IMR-90 (cell line): ENCODE results near the gene DGKD. TPM values are rescaled to one million over a fixed set of nuclear protein-coding genes. Genes with fewer than 3 reads are reported as not detected.

Experiments used
- ATAC-seq: fragments of 200-7000 bp; cut with Tn5 transposase; 2 replicates; pipeline ENCODE4 v1.9.1; 2020; ENCODE audit warnings: low read depth, mild to moderate bottlenecking, moderate library complexity
- BruUV-seq: library from RNA; stranded (reverse); fragments of 400-500 nt; replicated peaks from 2 replicates; lab custom pipeline; 2021; lab: Mats Ljungman, UMichigan
- CTCF ChIA-PET: fragments of 300-600 bp; formaldehyde crosslinking; extraction: SDS; loops from one replicate; lab custom pipeline; 2021; ENCODE audit warnings: antibody characterized with exemption; lab: Yijun Ruan, JAX
- POLR2A ChIA-PET: fragments of 300-600 bp; sonication (Branson Sonifier 250); formaldehyde crosslinking; loops from one replicate; lab custom pipeline; 2022; ENCODE audit warnings: antibody characterized with exemption; ENCODE audit not compliant: unreplicated experiment; lab: Charles Lee
- DNase-seq: peaks from one replicate; pipeline ENCODE4 v3.0.0; 2013
- H2AFZ ChIP-seq: replicated peaks from 2 replicates; pipeline ENCODE3; 2013; ENCODE audit warnings: low read length, mild to moderate bottlenecking; ENCODE audit not compliant: poor library complexity
- H2AK5ac ChIP-seq: 2 replicates; pipeline ENCODE4 v1.6.1; 2013; ENCODE audit warnings: low read depth, low read length, inconsistent platforms
- H2AK9ac ChIP-seq: replicated peaks from 2 replicates; pipeline ENCODE3; 2013; ENCODE audit warnings: mild to moderate bottlenecking, low read depth, low read length, moderate library complexity; ENCODE audit not compliant: poor library complexity
- H2BK120ac ChIP-seq: 2 replicates; pipeline ENCODE4 v1.6.1; 2013; ENCODE audit warnings: low read depth, low read length, inconsistent platforms
- H2BK15ac ChIP-seq: 3 replicates; pipeline ENCODE4 v1.6.1; 2013; ENCODE audit warnings: low read depth, low read length, inconsistent platforms
- H2BK20ac ChIP-seq: 2 replicates; pipeline ENCODE4 v1.6.1; 2013; ENCODE audit warnings: low read depth, mild to moderate bottlenecking, inconsistent platforms, low read length, moderate library complexity
- H2BK5ac ChIP-seq: 2 replicates; pipeline ENCODE4 v1.6.1; 2013; ENCODE audit warnings: mild to moderate bottlenecking, low read depth, low read length, inconsistent platforms; ENCODE audit not compliant: poor library complexity, severe bottlenecking
- H3K14ac ChIP-seq: replicated peaks from 2 replicates; pipeline ENCODE4 v1.6.1; 2013; ENCODE audit warnings: low read depth, low read length, inconsistent platforms
- H3K18ac ChIP-seq: 2 replicates; pipeline ENCODE4 v1.6.1; 2013; ENCODE audit warnings: low read depth, low read length, control low read depth
- H3K23ac ChIP-seq: 2 replicates; pipeline ENCODE4 v1.6.1; 2013; ENCODE audit warnings: low read depth, low read length, inconsistent platforms
- H3K27ac ChIP-seq: 2 replicates; pipeline ENCODE4 v1.5.1; 2013; ENCODE audit warnings: mild to moderate bottlenecking, control low read depth, low read length; ENCODE audit not compliant: insufficient read depth
- H3K27me3 ChIP-seq: 2 replicates; pipeline ENCODE4 v1.6.1; 2013; ENCODE audit warnings: low read length; ENCODE audit not compliant: control insufficient read depth, insufficient read depth
- H3K36me3 ChIP-seq: 2 replicates; pipeline ENCODE4 v1.6.1; 2013; ENCODE audit warnings: low read length, mixed read lengths; ENCODE audit not compliant: control insufficient read depth, insufficient read depth
- H3K4ac ChIP-seq: 2 replicates; pipeline ENCODE4 v1.6.1; 2013; ENCODE audit warnings: low read depth, low read length, inconsistent platforms
- H3K4me1 ChIP-seq: 2 replicates; pipeline ENCODE4 v1.6.1; 2013; ENCODE audit warnings: low read length, mixed read lengths; ENCODE audit not compliant: control insufficient read depth, insufficient read depth
- H3K4me2 ChIP-seq: 2 replicates; pipeline ENCODE4 v1.6.1; 2013; ENCODE audit warnings: low read depth, mild to moderate bottlenecking, control low read depth, low read length, moderate library complexity
- H3K4me3 ChIP-seq: 2 replicates; pipeline ENCODE4 v1.5.1; 2013; ENCODE audit warnings: low read depth, mild to moderate bottlenecking, control low read depth, low read length, moderate library complexity; ENCODE audit not compliant: insufficient read depth
- H3K56ac ChIP-seq: 2 replicates; pipeline ENCODE4 v1.6.1; 2013; ENCODE audit warnings: low read length, inconsistent platforms; ENCODE audit not compliant: insufficient read depth; ENCODE audit errors: extremely low read depth
- H3K79me1 ChIP-seq, 2 experiments: 2 replicates each; pipeline ENCODE4 v1.6.1; 2013; ENCODE audit warnings: low read length in 2 of 2, inconsistent platforms in 1 of 2, low read depth in 1 of 2
- H3K9ac ChIP-seq: 2 replicates; pipeline ENCODE4 v1.6.1; 2013; ENCODE audit warnings: low read depth, low read length, control low read depth
- H3K9me1 ChIP-seq: 2 replicates; pipeline ENCODE4 v1.6.1; 2013; ENCODE audit warnings: low read length, inconsistent platforms; ENCODE audit not compliant: insufficient read depth
- H3K9me3 ChIP-seq: 2 replicates; pipeline ENCODE4 v1.6.1; 2013; ENCODE audit warnings: low read length; ENCODE audit not compliant: control insufficient read depth, insufficient read depth
- H4K20me1 ChIP-seq: 2 replicates; pipeline ENCODE4 v1.6.1; 2013; ENCODE audit warnings: low read length, inconsistent platforms; ENCODE audit not compliant: insufficient read depth
- H4K5ac ChIP-seq: 2 replicates; pipeline ENCODE4 v1.6.1; 2013; ENCODE audit warnings: mild to moderate bottlenecking, low read depth, low read length, control low read depth
- H4K8ac ChIP-seq, 2 experiments: 2 replicates each; pipeline ENCODE4 v1.6.1; 2013; ENCODE audit warnings: low read depth in 2 of 2, low read length in 2 of 2, control low read depth in 1 of 2, inconsistent platforms in 1 of 2
- H4K91ac ChIP-seq: 2 replicates; pipeline ENCODE4 v1.6.1; 2013; ENCODE audit warnings: low read depth, low read length, inconsistent platforms; ENCODE audit not compliant: insufficient read depth
- BHLHE40 ChIP-seq: fragments of 150-350 bp; IDR thresholded peaks from 2 replicates; pipeline ENCODE4 v1.6.1; 2016; ENCODE audit warnings: mild to moderate bottlenecking, low read depth, low read length
- CTCF ChIP-seq: conservative IDR thresholded peaks from 2 replicates; pipeline ENCODE4 v1.5.1; 2012; ENCODE audit warnings: mild to moderate bottlenecking, low read depth, low read length, improper control_type of control experiment
- ELK1 ChIP-seq: fragments of 150-350 bp; IDR thresholded peaks from 2 replicates; pipeline ENCODE4 v1.6.1; 2016; ENCODE audit warnings: low read depth, mild to moderate bottlenecking, low read length, moderate library complexity, borderline replicate concordance
- MXI1 ChIP-seq: IDR thresholded peaks from 2 replicates; pipeline ENCODE4 v1.6.1; 2012; ENCODE audit warnings: low read depth, mild to moderate bottlenecking, low read length, moderate library complexity, borderline replicate concordance
- RAD21 ChIP-seq: IDR thresholded peaks from 2 replicates; pipeline ENCODE4 v1.6.1; 2012; ENCODE audit warnings: low read length, improper control_type of control experiment
- RFX5 ChIP-seq: IDR thresholded peaks from 2 replicates; pipeline ENCODE4 v1.8.0; 2012; ENCODE audit warnings: low read depth, mild to moderate bottlenecking, low read length, moderate library complexity
- USF2 ChIP-seq: fragments of 150-350 bp; IDR thresholded peaks from 2 replicates; pipeline ENCODE4 v1.6.1; 2017; ENCODE audit warnings: mild to moderate bottlenecking, antibody characterized with exemption, low read length, low read depth
- WGBS, 2 experiments: methylation state at CpG; one replicate each; pipeline versions ENCODE4 v1.1.5 to v1.1.7; 2013; ENCODE audit warnings: missing lambda C conversion rate in 2 of 2; ENCODE audit not compliant: insufficient read length in 1 of 2; ENCODE audit errors: extremely low coverage in 2 of 2; 5-methylcytosine and 5-hydroxymethylcytosine counted together
- dilution Hi-C: fragments of 300-500 bp; cut with HindIII; formaldehyde crosslinking; loops from one replicate; pipeline ENCODE4 v1.14.3; 2018; ENCODE audit warnings: low sequenced_read_pairs; ENCODE audit not compliant: unreplicated experiment
- in situ Hi-C: fragments of 300-500 bp; cut with MboI; formaldehyde crosslinking; loops from 3 replicates; pipeline ENCODE4 v1.14.3; 2019; ENCODE audit warnings: low sequenced_read_pairs, inconsistent platforms, mixed read lengths
- intact Hi-C: fragments of 100-400 bp; cut with micrococcal nuclease; formaldehyde crosslinking; loops from 2 replicates; pipeline ENCODE4 v1.10.0; 2022
- polyA plus RNA-seq, 3 experiments: library from polyadenylated mRNA; depleted of rRNA; stranded (reverse); fragments of >200 nt; gene quantifications; 2 replicates each; pipeline ENCODE4 v1.2.3, GENCODE V29; 2012; ENCODE audit warnings: low replicate concordance in 1 of 3
- total RNA-seq: library from RNA; depleted of rRNA; stranded (reverse); fragments of >200 nt; gene quantifications from 2 replicates; pipeline ENCODE4 v1.2.3, GENCODE V29; 2012

The DGKD gene
- total and polyA plus RNA-seq, 2 of the 4 experiments (the other 2 are of a cell fraction) = 6.5 to 10.1 TPM

- no peak overlapping the region for H4K91ac ChIP-seq
- no peak overlapping the region for H3K27ac ChIP-seq
- no peak overlapping the region for H2BK5ac ChIP-seq
- no peaks in the 10 kb centered on the region for H3K9me3 ChIP-seq
- no peak overlapping the region for H2BK20ac ChIP-seq
- no CpG with 5 or more reads among the region's 3 CpGs for WGBS, 2 experiments
- no peak overlapping the region for H4K8ac ChIP-seq
- no peak overlapping the region for H4K5ac ChIP-seq
- in situ Hi-C loops (no loop called here), dilution Hi-C loops (no loop called here), intact Hi-C loops (no loop called here)
- no peaks in the 10 kb centered on the region for H4K20me1 ChIP-seq
- TF ChIP-seq CTCF = no peak
- TF ChIP-seq ELK1 = no peak
- TF ChIP-seq BHLHE40 = no peak
- no peak for TF ChIP-seq USF2
- TF ChIP-seq RFX5 = no peak
- no peak for TF ChIP-seq RAD21
- no peak for TF ChIP-seq MXI1
- no peak overlapping the region for H2BK120ac ChIP-seq
- peaks cover 3% of the 10 kb centered on the region; the same call in 1 of the 2 replicates for H3K36me3 ChIP-seq
- no peaks in the 10 kb centered on the region for H3K4me1 ChIP-seq
- ChIA-PET POLR2A (no interaction called here), CTCF (interaction anchor here (1.2 kb wide), 1 partner anchor 42 kb away, joined by 6 read pairs; no protein-coding TSS in a partner anchor)
- no peak overlapping the region for H2AFZ ChIP-seq
- no peaks in the 10 kb centered on the region; a peak in 2 of 4 replicates for H3K79me1 ChIP-seq
- H2BK15ac ChIP-seq = no peak overlapping the region
- H3K4me2 ChIP-seq = no peak overlapping the region
- no peak for ATAC-seq
- H3K4me3 ChIP-seq = no peak overlapping the region
- H3K56ac ChIP-seq = no peak overlapping the region
- no peak overlapping the region for H3K14ac ChIP-seq
- no peak overlapping the region for H3K9ac ChIP-seq
- no peak overlapping the region for H3K18ac ChIP-seq
- no peak for DNase-seq
- no TSS peak for BruUV-seq
- H2AK5ac ChIP-seq = no peak overlapping the region
- no peaks in the 10 kb centered on the region for H3K27me3 ChIP-seq
- no peak overlapping the region for H2AK9ac ChIP-seq
- H3K9me1 ChIP-seq = no peaks in the 10 kb centered on the region
- no peak overlapping the region for H3K23ac ChIP-seq
- H3K4ac ChIP-seq = no peak overlapping the region
Observed at GRCh38 chr2:233400961-233401360, 46.7 kb downstream of the DGKD start.
